ENCODE measurements around the gene RNF157. TPM values are rescaled to one million over a fixed set of nuclear protein-coding genes. Genes with fewer than 3 reads are reported as not detected.

The RNF157 gene
- total RNA-seq, 1 donor from 2014 or later = 17.5 TPM

DNA sequence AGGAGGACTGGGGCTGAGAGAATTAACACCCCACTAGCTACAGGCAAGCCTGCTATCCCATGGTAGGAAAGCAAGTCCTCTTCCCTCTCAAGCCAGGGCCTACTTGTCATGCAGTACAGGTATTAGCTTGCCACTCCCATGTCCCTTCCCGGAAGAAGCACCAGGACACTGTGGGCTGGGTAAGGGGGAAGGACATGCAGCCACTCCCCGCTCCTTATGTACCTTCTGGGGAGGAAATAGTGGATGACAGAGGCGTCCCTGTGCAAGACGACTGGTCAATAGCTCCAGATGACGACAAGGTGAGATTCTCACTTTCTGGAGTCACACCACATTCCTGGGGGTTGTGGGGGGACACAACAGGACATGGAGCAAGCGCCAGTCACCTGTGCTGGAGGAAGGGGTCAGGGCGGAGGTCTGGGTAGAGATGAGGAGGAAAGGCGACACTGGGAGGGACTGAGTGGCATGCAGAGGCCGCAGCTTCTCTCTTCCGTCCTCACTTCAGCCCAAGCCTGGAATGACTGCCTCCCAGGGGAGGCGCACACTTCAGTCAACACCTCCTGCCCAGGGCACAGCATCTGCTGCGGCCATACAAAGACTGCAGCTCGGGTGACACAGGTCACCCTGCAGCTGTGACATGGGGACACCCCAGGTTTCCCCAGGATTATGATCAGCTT lies 84.2 kb downstream of the RNF157 start:
- no peak for DNase-seq

- no peak for DNase-seq
Observed at GRCh38 chr17:76154936-76155845, 85.1 kb downstream of the RNF157 start.

DNA sequence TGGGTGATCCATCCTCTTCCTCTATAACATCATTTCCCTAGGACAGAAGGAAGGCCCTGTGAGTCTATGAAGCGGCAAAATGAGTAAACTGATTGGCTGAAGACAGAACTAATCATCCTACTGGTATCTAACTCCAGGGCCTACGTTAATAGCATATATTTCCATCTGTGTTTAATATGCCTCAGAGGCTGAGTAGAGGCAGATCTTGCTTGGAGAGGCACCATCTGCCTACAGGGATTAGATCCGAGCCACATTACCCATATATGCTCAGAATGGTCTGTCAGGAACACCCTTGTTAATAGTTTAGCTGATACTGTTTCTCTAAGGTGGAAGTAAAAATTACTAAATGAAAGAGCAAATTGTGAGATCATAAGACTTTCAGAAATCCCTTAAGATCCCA lies 86.0 kb downstream of the RNF157 start:
- DNase-seq = no peak

DNA sequence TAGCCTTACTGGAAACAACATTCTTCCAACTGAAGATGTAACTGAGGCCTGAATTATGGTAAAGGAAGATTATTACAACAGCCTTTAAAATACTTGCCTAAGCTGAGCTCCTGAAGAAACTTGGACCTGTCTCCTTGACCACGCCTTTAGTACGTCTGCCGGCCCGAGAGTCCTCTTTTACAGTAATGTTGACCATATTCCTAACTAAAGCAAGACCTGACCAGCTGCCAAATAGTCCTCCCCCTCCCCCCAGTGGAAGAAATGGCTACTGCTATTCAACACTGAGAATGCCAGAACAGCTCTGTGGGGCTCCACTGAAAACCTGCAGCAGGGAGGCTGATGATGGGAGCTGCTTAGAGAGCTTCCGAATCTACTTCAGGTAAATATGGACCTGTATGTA lies 86.7 kb downstream of the RNF157 start:
- no peak for DNase-seq

GRCh38 chr17:76153202-76153601 lies 87.1 kb downstream of the RNF157 start:
- DNase-seq = no peak

- no peak for DNase-seq
Observed at GRCh38 chr17:76152591-76152990, 87.7 kb downstream of the RNF157 start.

DNA sequence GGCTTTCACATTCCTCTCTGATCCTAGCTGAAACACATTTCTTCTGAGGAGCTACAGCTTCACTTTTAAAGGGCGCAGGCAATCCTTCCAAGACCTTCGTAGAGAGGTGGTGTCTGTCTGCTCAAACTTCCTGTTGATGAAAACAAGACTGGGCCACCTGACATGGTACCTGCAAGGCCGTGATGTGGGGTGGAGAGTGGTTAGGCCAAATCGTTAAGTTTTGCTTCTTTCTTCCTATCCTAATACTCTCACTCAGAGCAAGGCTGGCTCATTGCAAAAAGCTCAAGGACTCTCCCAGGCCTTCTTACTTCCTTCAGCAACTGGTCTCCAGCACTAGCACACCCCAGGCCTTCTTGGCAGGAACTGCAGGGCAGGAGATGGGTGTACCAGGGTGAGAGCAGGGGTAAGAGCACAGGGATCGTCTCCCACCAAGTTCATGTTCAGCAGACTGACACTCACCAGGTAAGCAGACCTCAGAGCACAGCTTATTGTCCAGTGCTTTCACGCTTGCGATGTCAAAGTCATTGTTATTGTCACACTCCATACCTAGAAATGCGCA lies 88.3 kb downstream of the RNF157 start:
- no peak for DNase-seq

GRCh38 chr17:76150712-76151622 lies 89.3 kb downstream of the RNF157 start:
- DNase-seq = no peak

DNA sequence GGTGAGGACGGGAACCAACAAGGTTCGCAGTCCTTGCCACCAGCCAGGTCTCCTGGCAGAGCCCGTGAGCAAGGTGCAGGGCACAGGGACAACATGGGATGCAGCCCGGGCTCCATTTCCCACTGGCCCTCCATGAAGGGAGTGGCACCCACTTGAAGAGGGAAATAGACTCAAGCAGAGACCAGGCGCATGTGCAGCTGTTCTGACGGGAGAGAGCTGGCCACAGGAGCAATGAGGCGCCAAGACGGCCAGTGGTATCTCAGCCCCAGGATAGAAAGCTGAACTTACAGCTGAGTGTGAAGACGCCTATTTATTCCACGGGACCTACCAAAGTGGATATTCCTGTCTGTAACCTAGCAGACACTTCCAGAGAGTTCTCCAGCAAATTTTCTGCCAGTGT lies 91.1 kb downstream of the RNF157 start:
- DNase-seq = no peak

GRCh38 chr17:76148015-76148326 lies 92.3 kb downstream of the RNF157 start:
- DNase-seq = no peak

DNA sequence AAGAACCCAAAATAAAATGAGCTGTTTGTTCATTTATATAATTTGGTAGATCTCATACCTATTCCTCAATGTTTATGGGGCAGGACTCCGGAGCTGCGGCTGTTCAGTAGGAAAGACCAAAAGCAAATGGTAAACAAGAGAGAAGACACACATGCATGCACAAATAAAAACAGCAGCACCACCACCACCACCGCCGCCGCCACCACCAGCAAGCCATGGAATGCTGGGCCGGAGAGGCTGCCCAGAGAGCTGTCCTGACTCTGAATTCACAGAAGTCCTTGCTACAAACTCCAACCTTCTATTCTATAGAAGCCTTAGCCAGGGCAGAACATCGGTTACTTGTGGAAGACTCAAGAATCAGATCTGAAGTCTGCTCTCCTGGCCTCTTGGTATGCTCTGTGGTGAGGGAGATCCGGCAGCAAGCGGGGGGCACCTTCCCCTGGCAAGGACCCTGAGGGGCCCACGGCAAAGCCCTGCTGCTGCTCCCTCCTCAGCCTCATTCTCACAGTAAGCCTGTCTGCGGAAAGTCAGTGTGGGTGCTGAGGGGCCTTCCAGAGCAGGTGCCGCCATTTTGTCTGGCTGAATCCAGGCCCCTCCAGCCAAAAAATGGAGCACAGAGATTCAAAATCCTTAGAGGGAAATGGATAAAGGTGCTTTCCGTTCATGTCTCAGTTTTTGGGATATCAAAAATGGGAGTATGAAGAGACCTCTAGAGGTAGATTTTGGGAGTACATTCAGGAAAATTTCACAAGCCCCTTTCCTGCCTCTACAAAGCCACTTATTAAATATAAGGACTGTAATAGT lies 92.9 kb downstream of the RNF157 start:
- DNase-seq = no peak

- DNase-seq = no peak
Observed at GRCh38 chr17:76146053-76146851, 94.0 kb downstream of the RNF157 start.

- no peak for DNase-seq
Observed at GRCh38 chr17:76145231-76146052, 94.9 kb downstream of the RNF157 start.

DNA sequence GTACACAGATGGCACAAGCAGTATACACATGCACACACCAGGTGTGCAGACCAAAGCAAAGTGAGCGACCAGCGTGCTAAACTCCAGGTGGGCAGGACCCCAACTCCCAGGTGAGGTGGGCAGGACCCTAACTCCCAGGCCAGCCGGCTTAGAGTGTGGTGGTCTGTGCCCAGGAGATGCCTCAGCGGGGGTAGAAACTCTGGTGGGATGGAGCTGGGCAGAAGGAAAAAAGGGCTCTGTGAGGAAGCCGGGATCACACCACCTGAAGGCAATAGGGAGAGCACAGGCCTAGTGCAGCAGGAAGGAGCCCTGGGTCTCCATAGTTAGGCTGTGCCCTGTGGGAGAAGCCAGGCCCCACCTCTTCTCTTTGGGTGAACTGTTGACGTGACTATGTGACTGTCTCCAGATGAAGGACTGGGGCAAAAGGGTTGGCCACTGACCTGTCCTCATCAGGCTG lies 97.7 kb downstream of the RNF157 start:
- DNase-seq = no peak

DNA sequence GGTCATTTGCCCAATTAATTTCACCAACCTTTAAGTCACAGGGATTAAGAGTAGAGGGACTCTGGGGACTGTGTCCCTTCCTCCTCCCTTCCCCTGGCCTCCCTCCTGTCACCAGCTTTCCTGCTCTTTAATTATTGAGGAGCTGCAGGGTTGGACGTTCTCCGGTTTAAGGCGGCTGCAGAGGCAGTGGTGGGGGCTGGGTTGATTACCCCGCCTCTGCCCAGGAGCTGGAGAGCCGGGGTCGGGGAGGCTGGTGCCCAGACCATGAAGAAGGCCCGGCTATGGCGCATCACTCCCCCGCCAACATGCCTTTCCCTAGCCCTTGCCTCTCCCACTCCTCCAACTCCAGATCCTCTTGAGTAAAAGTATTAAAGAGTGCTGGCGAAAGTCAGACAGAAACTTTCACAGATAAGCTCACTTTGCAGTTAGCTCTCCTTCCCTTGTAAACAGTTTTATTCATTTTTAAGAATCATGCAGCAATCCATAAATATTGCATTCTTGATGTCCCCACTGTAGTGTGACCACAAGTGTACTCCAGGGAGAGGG lies 98.2 kb downstream of the RNF157 start:
- no peak for DNase-seq

DNA sequence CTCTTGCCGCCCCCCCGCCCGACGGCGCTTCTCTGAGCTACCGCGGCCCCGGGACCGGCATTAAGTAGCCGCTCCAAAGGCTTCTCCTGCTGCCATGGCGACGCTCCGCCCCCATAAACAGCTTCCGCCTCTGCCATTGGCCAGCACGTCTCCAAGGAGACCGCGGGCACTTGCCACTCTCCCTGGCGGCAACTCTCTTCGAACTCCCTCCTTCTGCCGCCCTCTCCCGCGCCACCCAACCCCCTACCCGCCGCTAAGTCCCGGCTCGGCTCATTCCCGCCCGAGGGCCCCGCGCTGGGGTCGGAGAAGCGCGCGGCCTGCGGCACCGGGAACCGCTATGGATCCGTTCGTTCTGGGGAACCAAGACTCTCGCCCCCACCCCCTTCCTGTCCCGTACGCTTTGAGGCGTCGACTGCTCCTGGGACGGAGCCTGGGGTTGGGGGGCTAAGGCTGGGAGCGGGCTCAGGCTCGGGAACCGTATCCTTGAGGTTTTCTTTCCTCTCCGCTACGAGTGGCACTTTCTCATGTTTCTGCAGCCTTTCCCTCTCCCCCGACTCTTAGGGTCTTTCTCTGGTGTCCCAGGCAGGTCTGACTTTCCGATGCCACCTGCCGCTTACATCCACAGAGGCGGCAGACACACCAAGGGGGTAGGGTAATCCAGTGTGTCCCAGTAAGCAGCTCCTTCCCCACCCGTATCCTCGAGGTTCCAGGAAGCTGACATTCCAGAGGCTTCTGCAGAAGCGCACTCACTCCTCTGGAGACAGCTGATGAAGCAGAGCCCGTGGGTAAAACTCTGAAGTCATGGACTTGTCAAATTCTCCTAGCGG lies 98.9 kb downstream of the RNF157 start, which contains the start of gene FOXJ1:
FOXJ1 (minus strand) TSS at position 34 of the 827 bp plus-strand sequence. CDS start 850 bp downstream, outside the sequence.
- peak; percentile 89 for DNase-seq

- no peak for DNase-seq
Observed at GRCh38 chr17:76140661-76141211, 99.6 kb downstream of the RNF157 start.

Measured in occipital lobe (tissue), 2 donors.